ENCODE data around the gene GPR143. TPM values are rescaled to one million over a fixed set of nuclear protein-coding genes. Genes with fewer than 3 reads are reported as not detected.

GPR143 gene
- total and polyA plus RNA-seq, 2 of the 4 experiments (the other 2 are of a cell fraction): 0.07 TPM; not detected in 1

GRCh38 chrX:9730078-9730477 is 35.6 kb downstream of the GPR143 start:
- no peak for ATAC-seq (ENCODE audit: low read depth)

More at GRCh38 chrX:9730078-9730477, 35.6 kb downstream of the GPR143 start:
- no peak overlapping the region for H2BK15ac ChIP-seq (ENCODE audit: low read depth, low read length)
- H3K14ac ChIP-seq (replicated peaks; ENCODE audit: low read depth, low read length): no peak overlapping the region
- no peak overlapping the region for H3K9ac ChIP-seq (ENCODE audit: low read depth, low read length)
- no peaks in the 10 kb centered on the region for H3K27me3 ChIP-seq (ENCODE audit: control insufficient read depth, insufficient read depth, low read length)
- H4K20me1 ChIP-seq (ENCODE audit: insufficient read depth, low read length): no peaks in the 10 kb centered on the region
- dilution Hi-C loops (cut with HindIII; ENCODE audit: low sequenced_read_pairs, unreplicated experiment) (no loop called here), in situ Hi-C loops (cut with MboI; ENCODE audit: low sequenced_read_pairs) (no loop called here), intact Hi-C loops (cut with micrococcal nuclease) (loop anchor here (5.0 kb wide), 1 partner anchor 387 kb away; no protein-coding TSS in a partner anchor)
- H2AFZ ChIP-seq (replicated peaks; ENCODE audit: low read length, poor library complexity): no peak overlapping the region
- no peak overlapping the region for H3K4me3 ChIP-seq (ENCODE audit: insufficient read depth, low read depth, low read length)
- ChIA-PET CTCF (no interaction called here), POLR2A (ENCODE audit: unreplicated experiment) (no interaction called here)
- no peaks in the 10 kb centered on the region for H3K9me1 ChIP-seq (ENCODE audit: insufficient read depth, low read length)
- TF ChIP-seq FOS (IDR thresholded peaks at IDR 0.05; ENCODE audit: low read depth, low read length) (no peak), ELK1 (IDR thresholded peaks at IDR 0.05; ENCODE audit: borderline replicate concordance, low read depth, low read length) (no peak)
- H3K36me3 ChIP-seq (ENCODE audit: control insufficient read depth, insufficient read depth, low read length): no peaks in the 10 kb centered on the region
- no peak overlapping the region for H2BK5ac ChIP-seq (ENCODE audit: low read depth, low read length, poor library complexity, severe bottlenecking)
- H3K27ac ChIP-seq (ENCODE audit: insufficient read depth, low read length): no peak overlapping the region
- no peak overlapping the region for H2BK20ac ChIP-seq (ENCODE audit: low read depth, low read length)
- no CpG with 5 or more reads among the region's 3 CpGs for WGBS, 2 experiments (ENCODE audit: extremely low coverage in 2 of 2, insufficient read length in 1 of 2)
- no peak overlapping the region for H4K91ac ChIP-seq (ENCODE audit: insufficient read depth, low read depth, low read length)
- no peak overlapping the region for H3K56ac ChIP-seq (ENCODE audit: extremely low read depth, insufficient read depth, low read length)
- H3K9me3 ChIP-seq (ENCODE audit: control insufficient read depth, insufficient read depth, low read length): peaks cover 17% of the 10 kb centered on the region
- no peak overlapping the region for H4K5ac ChIP-seq (ENCODE audit: low read depth, low read length)
- H2BK120ac ChIP-seq (ENCODE audit: low read depth, low read length): no peak overlapping the region
- no peak overlapping the region for H2AK9ac ChIP-seq (replicated peaks; ENCODE audit: low read depth, low read length, poor library complexity)
- no peak overlapping the region for H3K18ac ChIP-seq (ENCODE audit: low read depth, low read length)
- no TSS peak for BruUV-seq (replicated peaks)
- no peaks in the 10 kb centered on the region for H3K79me1 ChIP-seq (ENCODE audit: low read depth in 1 of 2, low read length in 2 of 2)
- no peak overlapping the region for H2AK5ac ChIP-seq (ENCODE audit: low read depth, low read length)
- H3K4ac ChIP-seq (ENCODE audit: low read depth, low read length): no peak overlapping the region
- no peaks in the 10 kb centered on the region for H3K4me1 ChIP-seq (ENCODE audit: control insufficient read depth, insufficient read depth, low read length)
- no peak for DNase-seq
- H3K23ac ChIP-seq (ENCODE audit: low read depth, low read length): no peak overlapping the region
- H4K8ac ChIP-seq (ENCODE audit: low read depth in 2 of 2, low read length in 2 of 2): no peak overlapping the region
- no peak overlapping the region for H3K4me2 ChIP-seq (ENCODE audit: low read depth, low read length)
